COLO668 (cell line): Measurements from ENCODE around the gene SMAP1.

Source experiments
- DNase-seq: peaks from one replicate; lab custom pipeline; 2025; ENCODE audit not compliant: unreplicated experiment; lab: John Stamatoyannopoulos, UW

Gene SMAP1

GRCh38 chr6:70680396-70680795 is 12.7 kb downstream of the SMAP1 start:
- no peak for DNase-seq

- DNase-seq = no peak
Measured at GRCh38 chr6:70684794-70685493, 17.3 kb downstream of the SMAP1 start.

GRCh38 chr6:70685494-70686180 is 18.0 kb downstream of the SMAP1 start:
- no peak for DNase-seq

- peak; percentile 1 for DNase-seq
Measured at GRCh38 chr6:70686548-70687133, 19.0 kb downstream of the SMAP1 start.

GRCh38 chr6:70693887-70694286 is 26.2 kb downstream of the SMAP1 start:
- DNase-seq = no peak

GRCh38 chr6:70694371-70694770 is 26.7 kb downstream of the SMAP1 start:
- DNase-seq = no peak

- no peak for DNase-seq
Measured at GRCh38 chr6:70700922-70701876, 33.5 kb downstream of the SMAP1 start.

- no peak for DNase-seq
Measured at GRCh38 chr6:70705772-70706171, 38.1 kb downstream of the SMAP1 start.

GRCh38 chr6:70706491-70707123 is 38.9 kb downstream of the SMAP1 start:
- no peak for DNase-seq

- DNase-seq = no peak
Measured at GRCh38 chr6:70707893-70708292, 40.2 kb downstream of the SMAP1 start.

- DNase-seq = no peak
Measured at GRCh38 chr6:70708448-70708847, 40.8 kb downstream of the SMAP1 start.

- no peak for DNase-seq
Measured at GRCh38 chr6:70709826-70710225, 42.1 kb downstream of the SMAP1 start.

GRCh38 chr6:70714716-70715257 is 47.1 kb downstream of the SMAP1 start:
- no peak for DNase-seq

GRCh38 chr6:70717038-70717801 is 49.5 kb downstream of the SMAP1 start:
- no peak for DNase-seq

- DNase-seq = no peak
Measured at GRCh38 chr6:70724524-70724923, 56.8 kb downstream of the SMAP1 start.

- DNase-seq = no peak
Measured at GRCh38 chr6:70725817-70726415, 58.2 kb downstream of the SMAP1 start.

- no peak for DNase-seq
Measured at GRCh38 chr6:70734381-70734780, 66.7 kb downstream of the SMAP1 start.

- DNase-seq = no peak
Measured at GRCh38 chr6:70734979-70735378, 67.3 kb downstream of the SMAP1 start.

GRCh38 chr6:70735513-70735912 is 67.8 kb downstream of the SMAP1 start:
- DNase-seq = no peak
